ENCODE data around the gene SMTNL2. TPM values are rescaled to one million over a fixed set of nuclear protein-coding genes. Genes with fewer than 3 reads are reported as not detected.

SMTNL2 gene
- total and polyA plus RNA-seq, 9 of the 15 experiments (the other 6 are each of a cell fraction or from before 2014, with no cell fraction given): not detected

DNA sequence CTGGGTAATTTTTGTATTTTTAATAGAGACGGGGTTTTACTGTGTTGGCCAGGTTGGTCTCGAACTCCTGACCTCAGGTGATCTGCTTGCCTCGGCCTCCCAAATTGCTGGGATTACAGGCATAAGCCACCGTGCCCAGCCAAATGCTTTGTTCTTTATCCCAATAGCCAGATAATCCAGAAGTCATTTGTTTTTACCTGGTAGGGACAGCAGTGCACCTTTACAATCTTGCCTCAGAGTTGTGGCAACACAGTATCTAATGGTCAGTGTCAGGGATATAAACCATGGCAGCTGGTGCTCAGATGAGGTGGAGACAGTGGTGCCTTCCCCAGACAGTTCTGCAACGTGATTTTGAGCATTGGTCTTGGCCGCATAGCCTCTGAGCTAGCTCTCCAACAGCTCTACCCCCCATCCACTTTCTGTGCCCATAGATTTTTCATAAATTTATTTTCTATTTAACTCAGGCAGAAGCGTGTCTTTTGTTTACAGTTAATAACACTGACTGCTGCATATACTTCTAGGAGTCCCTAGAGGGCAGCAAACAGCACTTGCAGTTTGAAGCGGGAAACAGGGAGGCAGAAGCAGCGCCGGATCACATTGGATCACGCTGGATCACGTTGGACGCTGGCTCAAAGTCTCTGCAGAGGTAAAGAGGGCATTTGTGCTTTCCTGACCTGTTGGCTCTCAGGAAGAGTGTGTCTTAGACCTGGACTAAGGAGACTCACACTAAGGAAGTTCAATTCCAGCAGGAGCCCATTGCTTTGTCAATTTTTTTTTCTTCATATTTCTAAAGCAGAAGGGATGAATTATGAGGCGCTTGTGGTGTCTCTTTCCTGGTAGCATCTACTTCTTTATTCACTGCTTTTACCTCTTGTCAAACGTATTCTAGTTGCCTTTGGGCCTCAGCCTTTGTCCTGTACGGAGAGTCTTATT lies 18.9 kb upstream of the SMTNL2 start (continued):
- TF ChIP-seq, protein P1, sequence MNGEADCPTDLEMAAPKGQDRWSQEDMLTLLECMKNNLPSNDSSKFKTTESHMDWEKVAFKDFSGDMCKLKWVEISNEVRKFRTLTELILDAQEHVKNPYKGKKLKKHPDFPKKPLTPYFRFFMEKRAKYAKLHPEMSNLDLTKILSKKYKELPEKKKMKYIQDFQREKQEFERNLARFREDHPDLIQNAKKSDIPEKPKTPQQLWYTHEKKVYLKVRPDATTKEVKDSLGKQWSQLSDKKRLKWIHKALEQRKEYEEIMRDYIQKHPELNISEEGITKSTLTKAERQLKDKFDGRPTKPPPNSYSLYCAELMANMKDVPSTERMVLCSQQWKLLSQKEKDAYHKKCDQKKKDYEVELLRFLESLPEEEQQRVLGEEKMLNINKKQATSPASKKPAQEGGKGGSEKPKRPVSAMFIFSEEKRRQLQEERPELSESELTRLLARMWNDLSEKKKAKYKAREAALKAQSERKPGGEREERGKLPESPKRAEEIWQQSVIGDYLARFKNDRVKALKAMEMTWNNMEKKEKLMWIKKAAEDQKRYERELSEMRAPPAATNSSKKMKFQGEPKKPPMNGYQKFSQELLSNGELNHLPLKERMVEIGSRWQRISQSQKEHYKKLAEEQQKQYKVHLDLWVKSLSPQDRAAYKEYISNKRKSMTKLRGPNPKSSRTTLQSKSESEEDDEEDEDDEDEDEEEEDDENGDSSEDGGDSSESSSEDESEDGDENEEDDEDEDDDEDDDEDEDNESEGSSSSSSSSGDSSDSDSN (IDR thresholded peaks at IDR 0.05; ENCODE audit: borderline replicate concordance in 1 of 2, low read depth in 2 of 2, low read length in 2 of 2): no peak
- TF ChIP-seq, protein P2, sequence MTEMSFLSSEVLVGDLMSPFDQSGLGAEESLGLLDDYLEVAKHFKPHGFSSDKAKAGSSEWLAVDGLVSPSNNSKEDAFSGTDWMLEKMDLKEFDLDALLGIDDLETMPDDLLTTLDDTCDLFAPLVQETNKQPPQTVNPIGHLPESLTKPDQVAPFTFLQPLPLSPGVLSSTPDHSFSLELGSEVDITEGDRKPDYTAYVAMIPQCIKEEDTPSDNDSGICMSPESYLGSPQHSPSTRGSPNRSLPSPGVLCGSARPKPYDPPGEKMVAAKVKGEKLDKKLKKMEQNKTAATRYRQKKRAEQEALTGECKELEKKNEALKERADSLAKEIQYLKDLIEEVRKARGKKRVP (CRISPR knock-in tag; IDR thresholded peaks at IDR 0.05): no peak
- TF ChIP-seq RBM39 (optimal IDR thresholded peaks at IDR 0.05; ENCODE audit: low read depth, low read length) (no peak), LARP7 (IDR thresholded peaks at IDR 0.05) (no peak), PHF8 (IDR thresholded peaks at IDR 0.05; ENCODE audit: borderline replicate concordance, low read length) (no peak), ZNF263 (CRISPR knock-in tag; IDR thresholded peaks at IDR 0.05; ENCODE audit: borderline replicate concordance) (no peak), RB1 (IDR thresholded peaks at IDR 0.05; ENCODE audit: low read depth) (peak; percentile 77; the same call in 1 of the 2 replicates), CHD2 (IDR thresholded peaks at IDR 0.05; ENCODE audit: low read depth, low read length) (peak; percentile 62), HDAC6 (IDR thresholded peaks at IDR 0.05; ENCODE audit: low read depth, low read length) (no peak), MYNN (IDR thresholded peaks at IDR 0.05) (no peak), MYNN (CRISPR knock-in tag; IDR thresholded peaks at IDR 0.05) (no peak), ELF1 (tag; IDR thresholded peaks at IDR 0.05) (no peak), ZNF146 (CRISPR knock-in tag; IDR thresholded peaks at IDR 0.05; ENCODE audit: unreplicated experiment) (no peak), ELF2 (CRISPR knock-in tag; IDR thresholded peaks at IDR 0.05) (no peak), ZSCAN32 (CRISPR knock-in tag; IDR thresholded peaks at IDR 0.05) (no peak), GABPA (tag; conservative IDR thresholded peaks at IDR 0.05; ENCODE audit: low read depth) (no peak)
- TF ChIP-seq, protein P3, sequence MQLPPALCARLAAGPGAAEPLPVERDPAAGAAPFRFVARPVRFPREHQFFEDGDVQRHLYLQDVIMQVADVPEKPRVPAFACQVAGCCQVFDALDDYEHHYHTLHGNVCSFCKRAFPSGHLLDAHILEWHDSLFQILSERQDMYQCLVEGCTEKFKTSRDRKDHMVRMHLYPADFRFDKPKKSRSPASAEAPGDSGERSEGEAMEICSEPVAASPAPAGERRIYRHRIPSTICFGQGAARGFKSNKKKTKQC (CRISPR knock-in tag; IDR thresholded peaks at IDR 0.05): no peak
- TF ChIP-seq, protein P4, sequence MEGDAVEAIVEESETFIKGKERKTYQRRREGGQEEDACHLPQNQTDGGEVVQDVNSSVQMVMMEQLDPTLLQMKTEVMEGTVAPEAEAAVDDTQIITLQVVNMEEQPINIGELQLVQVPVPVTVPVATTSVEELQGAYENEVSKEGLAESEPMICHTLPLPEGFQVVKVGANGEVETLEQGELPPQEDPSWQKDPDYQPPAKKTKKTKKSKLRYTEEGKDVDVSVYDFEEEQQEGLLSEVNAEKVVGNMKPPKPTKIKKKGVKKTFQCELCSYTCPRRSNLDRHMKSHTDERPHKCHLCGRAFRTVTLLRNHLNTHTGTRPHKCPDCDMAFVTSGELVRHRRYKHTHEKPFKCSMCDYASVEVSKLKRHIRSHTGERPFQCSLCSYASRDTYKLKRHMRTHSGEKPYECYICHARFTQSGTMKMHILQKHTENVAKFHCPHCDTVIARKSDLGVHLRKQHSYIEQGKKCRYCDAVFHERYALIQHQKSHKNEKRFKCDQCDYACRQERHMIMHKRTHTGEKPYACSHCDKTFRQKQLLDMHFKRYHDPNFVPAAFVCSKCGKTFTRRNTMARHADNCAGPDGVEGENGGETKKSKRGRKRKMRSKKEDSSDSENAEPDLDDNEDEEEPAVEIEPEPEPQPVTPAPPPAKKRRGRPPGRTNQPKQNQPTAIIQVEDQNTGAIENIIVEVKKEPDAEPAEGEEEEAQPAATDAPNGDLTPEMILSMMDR (IDR thresholded peaks at IDR 0.05 in 2 of 3, conservative IDR thresholded peaks at IDR 0.05 in 1 of 3; ENCODE audit: insufficient read depth in 2 of 3, low read depth in 1 of 3, low read length in 3 of 3): peak; percentile 79 to 81 (median 79)
- TF ChIP-seq, protein P5, sequence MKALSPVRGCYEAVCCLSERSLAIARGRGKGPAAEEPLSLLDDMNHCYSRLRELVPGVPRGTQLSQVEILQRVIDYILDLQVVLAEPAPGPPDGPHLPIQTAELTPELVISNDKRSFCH (CRISPR knock-in tag; IDR thresholded peaks at IDR 0.05): no peak
- TF ChIP-seq, protein P5 (tag; IDR thresholded peaks at IDR 0.05): no peak
